PC-3 (cell line): ENCODE measurements around the gene PTDSS2. TPM values are rescaled to one million over a fixed set of nuclear protein-coding genes. Genes with fewer than 3 reads are reported as not detected.

Experiments used
- ATAC-seq: fragments of 200-7000 bp; cut with Tn5 transposase; 2 replicates; pipeline ENCODE4 v1.9.1; 2020; ENCODE audit warnings: mild to moderate bottlenecking, moderate library complexity
- BruUV-seq: library from RNA; stranded (reverse); fragments of 400-500 nt; replicated peaks from 2 replicates; lab custom pipeline; 2021; lab: Mats Ljungman, UMichigan
- CTCF ChIA-PET: fragments of 300-600 bp; sonication (Branson Sonifier 250); formaldehyde crosslinking; loops from one replicate; lab custom pipeline; 2022; ENCODE audit warnings: antibody characterized with exemption; lab: Charles Lee
- POLR2A ChIA-PET: fragments of 300-600 bp; sonication (Branson Sonifier 250); formaldehyde crosslinking; loops from one replicate; lab custom pipeline; 2022; ENCODE audit warnings: antibody characterized with exemption; ENCODE audit not compliant: unreplicated experiment; lab: Charles Lee
- DNase-seq: peaks from one replicate; pipeline ENCODE4 v3.0.0-alpha.2; 2015
- H2AFZ ChIP-seq: fragments of 300-600 bp; sonication (generic); 2 replicates; pipeline ENCODE4 v1.6.0; 2016; ENCODE audit warnings: antibody characterized with exemption, low read length
- H3F3A ChIP-seq: fragments of 300-600 bp; sonication (generic); one replicate; pipeline ENCODE4 v1.6.0; 2017; ENCODE audit warnings: antibody characterized with exemption, low read length, control low read depth, mild to moderate bottlenecking; ENCODE audit not compliant: unreplicated experiment
- H3K27ac ChIP-seq: fragments of 300-600 bp; sonication (generic); 2 replicates; pipeline ENCODE4 v1.5.1; 2016; ENCODE audit warnings: mild to moderate bottlenecking, low read length
- H3K27me3 ChIP-seq: fragments of 300-600 bp; sonication (generic); 2 replicates; pipeline ENCODE4 v1.6.1; 2016; ENCODE audit warnings: low read length, mixed read lengths
- H3K36me3 ChIP-seq: fragments of 300-600 bp; sonication (generic); 2 replicates; pipeline ENCODE4 v1.6.1; 2016; ENCODE audit warnings: low read depth, mixed run types, low read length, mixed read lengths
- H3K4me1 ChIP-seq: fragments of 300-600 bp; sonication (generic); 2 replicates; pipeline ENCODE4 v1.5.1; 2016; ENCODE audit warnings: low read length; ENCODE audit not compliant: insufficient read depth
- H3K4me2 ChIP-seq: fragments of 300-600 bp; sonication (generic); 2 replicates; pipeline ENCODE4 v1.6.0; 2016; ENCODE audit warnings: low read length
- H3K4me3 ChIP-seq: fragments of 300-600 bp; sonication (generic); 2 replicates; pipeline ENCODE4 v1.5.1; 2016; ENCODE audit warnings: mild to moderate bottlenecking, low read length, mixed read lengths
- H3K79me2 ChIP-seq: fragments of 300-600 bp; sonication (generic); 2 replicates; pipeline ENCODE4 v1.6.1; 2017; ENCODE audit warnings: low read length, mixed read lengths
- H3K9ac ChIP-seq: fragments of 300-600 bp; sonication (generic); 2 replicates; pipeline ENCODE4 v1.6.0; 2016; ENCODE audit warnings: mild to moderate bottlenecking, low read length
- H3K9me2 ChIP-seq: fragments of 300-600 bp; sonication (generic); replicated peaks from 2 replicates; pipeline ENCODE4 v1.6.1; 2016; ENCODE audit warnings: mixed run types, low read length, mixed read lengths
- H3K9me3 ChIP-seq: fragments of 300-600 bp; sonication (generic); 2 replicates; pipeline ENCODE4 v1.6.1; 2016; ENCODE audit warnings: low read length, mixed read lengths
- H4K20me1 ChIP-seq: fragments of 300-600 bp; sonication (generic); 2 replicates; pipeline ENCODE4 v1.6.1; 2016; ENCODE audit warnings: low read length, mixed read lengths
- CTCF ChIP-seq: fragments of 300-600 bp; sonication (generic); conservative IDR thresholded peaks from 2 replicates; pipeline ENCODE4 v1.5.1; 2017; ENCODE audit warnings: antibody characterized with exemption, low read depth, mild to moderate bottlenecking, low read length
- EZH2 ChIP-seq: fragments of 300-600 bp; sonication (generic); IDR thresholded peaks from one replicate; pipeline ENCODE4 v1.6.1; 2017; ENCODE audit warnings: antibody characterized with exemption, mild to moderate bottlenecking, low read length; ENCODE audit not compliant: unreplicated experiment
- EZH2phosphoT487 ChIP-seq: fragments of 300-600 bp; sonication (generic); IDR thresholded peaks from 2 replicates; pipeline ENCODE4 v1.6.1; 2018; ENCODE audit warnings: mild to moderate bottlenecking, antibody characterized with exemption, low read length, borderline replicate concordance
- intact Hi-C: fragments of 100-400 bp; cut with micrococcal nuclease; formaldehyde crosslinking; loops from 2 replicates; pipeline ENCODE4 v1.9.0; 2023
- total RNA-seq: library from RNA; depleted of rRNA; stranded (reverse); fragments of >200 nt; gene quantifications from 2 replicates; pipeline ENCODE4 v1.2.3, GENCODE V29; 2014

The PTDSS2 gene
- total RNA-seq, 1 experiment from 2014 or later: 53.0 TPM

- Histone ChIP-seq H3K9me3 (no peaks in the 10 kb centered on the region), H3K9ac (no peak overlapping the region), H3F3A (no peaks in the 10 kb centered on the region), H3K4me3 (no peak overlapping the region), H2AFZ (no peak overlapping the region), H3K27ac (no peak overlapping the region), H3K27me3 (no peaks in the 10 kb centered on the region), H3K9me2 (no peaks in the 10 kb centered on the region), H3K4me2 (no peak overlapping the region), H3K4me1 (peaks cover 12% of the 10 kb centered on the region), H4K20me1 (no peaks in the 10 kb centered on the region), H3K36me3 (peaks cover 15% of the 10 kb centered on the region), H3K79me2 (peaks cover 34% of the 10 kb centered on the region)
- TF ChIP-seq CTCF (no peak), EZH2 (no peak), EZH2phosphoT487 (no peak)
- intact Hi-C loops: no loop called here
- CTCF ChIA-PET: no interaction called here
- BruUV-seq: no TSS peak
- ATAC-seq (no peak), DNase-seq (no peak)
- POLR2A ChIA-PET: no interaction called here
Measured at GRCh38 chr11:502288-503178, 52.5 kb downstream of the PTDSS2 start.

- Histone ChIP-seq H3K9me2 (no peaks in the 10 kb centered on the region), H3K36me3 (peaks cover 8% of the 10 kb centered on the region; the same call in 1 of the 2 replicates), H4K20me1 (no peaks in the 10 kb centered on the region), H3K9ac (no peak overlapping the region), H3K27me3 (no peaks in the 10 kb centered on the region), H3F3A (no peaks in the 10 kb centered on the region), H3K4me3 (no peak overlapping the region), H2AFZ (no peak overlapping the region), H3K4me1 (peaks cover 12% of the 10 kb centered on the region), H3K27ac (no peak overlapping the region), H3K9me3 (no peaks in the 10 kb centered on the region), H3K79me2 (peaks cover 42% of the 10 kb centered on the region), H3K4me2 (no peak overlapping the region)
- CTCF ChIA-PET: no interaction called here
- TF ChIP-seq CTCF (no peak), EZH2 (no peak), EZH2phosphoT487 (no peak)
- no peak for DNase-seq
- no peak for ATAC-seq
- POLR2A ChIA-PET: no interaction called here
- intact Hi-C loops: no loop called here
- BruUV-seq: no TSS peak
Measured at GRCh38 chr11:503179-503981, 53.3 kb downstream of the PTDSS2 start.
